Type B pancreatic cell (in vitro differentiated cells): ENCODE data around the gene MCTP1. TPM values are rescaled to one million over a fixed set of nuclear protein-coding genes. Genes with fewer than 3 reads are reported as not detected.

ENCODE experiments used
- DNase-seq: peaks from one replicate; pipeline ENCODE4 v3.0.0; 2021; ENCODE audit warnings: mixed read lengths; ENCODE audit not compliant: unreplicated experiment; ENCODE audit errors: extremely low spot score
- H3K27ac Mint-ChIP-seq: 2 replicates; pipeline ENCODE4 v1.8.0; 2021; ENCODE audit warnings: mild to moderate bottlenecking, mixed read lengths
- H3K27me3 Mint-ChIP-seq: 2 replicates; pipeline ENCODE4 v1.8.0; 2021; ENCODE audit warnings: mixed read lengths
- H3K36me3 Mint-ChIP-seq: 2 replicates; pipeline ENCODE4 v1.8.0; 2021; ENCODE audit warnings: mixed read lengths
- H3K4me1 Mint-ChIP-seq: one replicate; pipeline ENCODE4 v1.8.0; 2021; ENCODE audit warnings: mixed read lengths; ENCODE audit not compliant: unreplicated experiment
- H3K4me3 Mint-ChIP-seq: 2 replicates; pipeline ENCODE4 v1.8.0; 2021; ENCODE audit warnings: mild to moderate bottlenecking, mixed read lengths
- H3K9me3 Mint-ChIP-seq: 2 replicates; pipeline ENCODE4 v1.8.0; 2021; ENCODE audit warnings: mixed read lengths
- CTCF ChIP-seq: fragments of 200-600 bp; sonication (generic); conservative IDR thresholded peaks from 2 replicates; pipeline ENCODE4 v1.5.0; 2021; ENCODE audit warnings: antibody characterized with exemption, mild to moderate bottlenecking
- total RNA-seq: library from RNA; stranded (reverse); gene quantifications from 2 replicates; pipeline ENCODE4 v1.2.1, GENCODE V29; 2021; ENCODE audit warnings: low replicate concordance

MCTP1 gene
- total RNA-seq, 1 donor from 2014 or later, result 4.6 TPM

GRCh38 chr5:94908889-94909480, 375.9 kb downstream of the MCTP1 start:
- DNase-seq, result no peak
- Mint-ChIP-seq H3K4me3 (no peak overlapping the region), H3K9me3 (no peaks in the 10 kb centered on the region), H3K36me3 (no peaks in the 10 kb centered on the region), H3K27me3 (no peaks in the 10 kb centered on the region), H3K4me1 (no peaks in the 10 kb centered on the region), H3K27ac (no peak overlapping the region)
- peak; percentile 84 for TF ChIP-seq CTCF

- Mint-ChIP-seq H3K36me3 (no peaks in the 10 kb centered on the region), H3K27ac (no peak overlapping the region), H3K27me3 (no peaks in the 10 kb centered on the region), H3K9me3 (no peaks in the 10 kb centered on the region), H3K4me1 (no peaks in the 10 kb centered on the region), H3K4me3 (no peak overlapping the region)
- TF ChIP-seq CTCF, result no peak
- no peak for DNase-seq
Observed at GRCh38 chr5:94906750-94907149, 378.1 kb downstream of the MCTP1 start.

- no peak for DNase-seq
- Mint-ChIP-seq H3K27ac (no peak overlapping the region), H3K36me3 (no peaks in the 10 kb centered on the region), H3K9me3 (no peaks in the 10 kb centered on the region), H3K27me3 (no peaks in the 10 kb centered on the region), H3K4me3 (no peak overlapping the region), H3K4me1 (no peaks in the 10 kb centered on the region)
- TF ChIP-seq CTCF, result no peak
Observed at GRCh38 chr5:94903726-94904125, 381.2 kb downstream of the MCTP1 start.

DNA sequence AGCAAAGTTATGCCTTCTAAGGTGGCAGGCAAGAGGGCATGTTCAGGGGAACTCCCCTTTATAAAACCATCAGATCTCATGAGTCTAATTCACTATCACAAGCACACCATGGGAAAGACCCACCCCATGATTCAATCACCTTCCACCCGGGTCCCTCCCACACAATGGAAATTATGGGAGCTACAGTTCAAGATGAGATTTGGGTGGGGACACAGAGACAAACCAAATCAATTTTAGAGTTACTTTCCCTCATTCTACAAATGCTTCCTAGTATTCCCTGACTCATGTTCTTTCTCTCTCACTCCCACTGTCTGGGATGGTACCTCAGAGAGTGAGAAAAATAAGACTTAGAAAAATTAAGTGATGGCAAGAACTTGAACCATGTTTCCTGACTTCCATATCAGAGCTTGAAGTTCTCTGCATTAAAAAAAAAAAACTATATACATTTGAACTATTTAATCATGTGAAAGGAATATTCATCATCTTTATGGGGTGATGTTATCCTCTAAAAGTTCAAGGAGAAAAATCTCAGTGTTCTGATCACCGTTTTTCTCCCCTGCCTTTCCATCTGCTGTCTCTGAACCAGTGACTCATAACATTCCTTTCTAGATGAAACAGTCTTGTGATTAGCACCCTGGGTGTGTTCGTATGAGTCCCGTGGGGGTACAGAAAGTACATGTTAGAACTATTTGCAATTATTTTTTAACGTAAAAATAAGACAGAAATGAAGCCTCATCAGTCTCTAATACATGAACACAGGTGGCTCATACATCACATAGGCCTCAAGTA, 383.5 kb downstream of the MCTP1 start:
- Mint-ChIP-seq H3K9me3 (no peaks in the 10 kb centered on the region), H3K4me3 (no peak overlapping the region), H3K36me3 (no peaks in the 10 kb centered on the region), H3K27me3 (no peaks in the 10 kb centered on the region), H3K4me1 (no peaks in the 10 kb centered on the region), H3K27ac (no peak overlapping the region)
- no peak for TF ChIP-seq CTCF
- DNase-seq, result no peak

DNA sequence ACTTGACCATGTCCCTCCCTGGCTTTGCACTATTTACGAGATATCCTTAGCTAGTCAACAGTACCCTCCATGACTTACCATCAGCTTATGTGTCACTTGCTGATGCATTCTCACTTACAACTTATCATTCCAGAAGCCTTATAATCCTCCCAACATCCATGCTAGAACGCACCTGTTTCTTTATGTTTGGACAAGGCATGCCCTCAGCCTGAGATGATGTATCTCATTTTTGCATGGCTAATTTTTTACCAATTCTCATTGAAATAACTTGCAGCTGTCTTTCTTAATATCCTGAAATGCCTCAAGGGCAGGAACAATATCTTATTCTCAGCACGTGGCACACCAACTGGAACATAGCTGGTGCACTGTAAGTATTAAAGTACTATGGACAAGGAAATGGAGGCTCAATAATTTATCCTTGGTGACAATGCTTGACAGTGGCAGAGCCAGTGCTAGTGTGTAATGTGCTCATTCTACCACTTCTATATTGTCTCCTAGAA, 384.8 kb downstream of the MCTP1 start:
- Mint-ChIP-seq H3K9me3 (no peaks in the 10 kb centered on the region), H3K27ac (no peak overlapping the region), H3K27me3 (no peaks in the 10 kb centered on the region), H3K4me1 (no peaks in the 10 kb centered on the region), H3K36me3 (no peaks in the 10 kb centered on the region), H3K4me3 (no peak overlapping the region)
- no peak for DNase-seq
- TF ChIP-seq CTCF, result no peak
